GM12875 (cell line): ENCODE measurements around the gene LHX4.

ENCODE experiments used
- H3K4me3 ChIP-seq: one replicate; pipeline ENCODE4 v1.5.1; 2011; ENCODE audit warnings: low read depth, low read length, control low read depth
- TF ChIP-seq, protein P1 (sequence below): IDR thresholded peaks from 2 replicates; pipeline ENCODE4 v1.5.1; 2011; ENCODE audit warnings: low read depth, mild to moderate bottlenecking, control low read depth, inconsistent platforms, low read length, moderate library complexity, borderline replicate concordance; ENCODE audit not compliant: insufficient read depth

Gene LHX4

DNA sequence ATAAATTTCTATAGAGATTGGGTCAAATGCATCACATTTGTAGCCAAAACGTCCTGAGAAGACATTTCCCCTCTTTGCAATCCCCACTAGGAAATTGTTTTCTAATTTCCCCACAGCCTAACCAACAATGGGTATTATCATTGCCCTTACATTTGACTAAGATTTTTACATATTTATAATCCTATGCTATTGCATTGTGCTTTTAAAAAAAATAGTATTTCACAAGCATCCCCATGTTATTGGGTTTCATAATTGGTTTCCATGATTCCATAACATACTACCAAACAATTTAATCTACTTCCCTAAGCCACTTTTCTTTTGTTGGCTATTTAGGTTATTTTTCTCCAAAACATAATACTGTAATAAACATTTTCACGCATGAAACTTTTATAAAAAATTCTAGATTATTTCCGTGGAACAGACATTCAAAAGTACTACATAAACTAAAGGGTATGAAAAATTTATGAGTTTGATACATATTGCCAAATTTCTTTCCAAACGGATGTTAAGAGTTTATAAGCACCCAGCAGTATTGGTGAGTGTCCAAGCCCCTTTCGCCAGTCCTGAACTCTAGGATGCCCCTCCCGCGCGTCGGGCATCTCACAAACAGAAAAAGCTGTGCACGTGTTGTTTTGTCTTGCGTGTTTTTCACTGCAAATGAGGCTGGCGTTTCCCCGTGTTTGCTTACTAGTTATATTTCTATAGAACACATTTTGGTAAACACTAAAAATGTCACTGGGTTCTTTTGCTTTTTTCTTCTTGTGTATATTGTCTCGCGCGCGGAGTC, 2.0 kb upstream of the LHX4 start:
- TF ChIP-seq, protein P1, sequence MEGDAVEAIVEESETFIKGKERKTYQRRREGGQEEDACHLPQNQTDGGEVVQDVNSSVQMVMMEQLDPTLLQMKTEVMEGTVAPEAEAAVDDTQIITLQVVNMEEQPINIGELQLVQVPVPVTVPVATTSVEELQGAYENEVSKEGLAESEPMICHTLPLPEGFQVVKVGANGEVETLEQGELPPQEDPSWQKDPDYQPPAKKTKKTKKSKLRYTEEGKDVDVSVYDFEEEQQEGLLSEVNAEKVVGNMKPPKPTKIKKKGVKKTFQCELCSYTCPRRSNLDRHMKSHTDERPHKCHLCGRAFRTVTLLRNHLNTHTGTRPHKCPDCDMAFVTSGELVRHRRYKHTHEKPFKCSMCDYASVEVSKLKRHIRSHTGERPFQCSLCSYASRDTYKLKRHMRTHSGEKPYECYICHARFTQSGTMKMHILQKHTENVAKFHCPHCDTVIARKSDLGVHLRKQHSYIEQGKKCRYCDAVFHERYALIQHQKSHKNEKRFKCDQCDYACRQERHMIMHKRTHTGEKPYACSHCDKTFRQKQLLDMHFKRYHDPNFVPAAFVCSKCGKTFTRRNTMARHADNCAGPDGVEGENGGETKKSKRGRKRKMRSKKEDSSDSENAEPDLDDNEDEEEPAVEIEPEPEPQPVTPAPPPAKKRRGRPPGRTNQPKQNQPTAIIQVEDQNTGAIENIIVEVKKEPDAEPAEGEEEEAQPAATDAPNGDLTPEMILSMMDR, result no peak
- no peak overlapping the region for H3K4me3 ChIP-seq

DNA sequence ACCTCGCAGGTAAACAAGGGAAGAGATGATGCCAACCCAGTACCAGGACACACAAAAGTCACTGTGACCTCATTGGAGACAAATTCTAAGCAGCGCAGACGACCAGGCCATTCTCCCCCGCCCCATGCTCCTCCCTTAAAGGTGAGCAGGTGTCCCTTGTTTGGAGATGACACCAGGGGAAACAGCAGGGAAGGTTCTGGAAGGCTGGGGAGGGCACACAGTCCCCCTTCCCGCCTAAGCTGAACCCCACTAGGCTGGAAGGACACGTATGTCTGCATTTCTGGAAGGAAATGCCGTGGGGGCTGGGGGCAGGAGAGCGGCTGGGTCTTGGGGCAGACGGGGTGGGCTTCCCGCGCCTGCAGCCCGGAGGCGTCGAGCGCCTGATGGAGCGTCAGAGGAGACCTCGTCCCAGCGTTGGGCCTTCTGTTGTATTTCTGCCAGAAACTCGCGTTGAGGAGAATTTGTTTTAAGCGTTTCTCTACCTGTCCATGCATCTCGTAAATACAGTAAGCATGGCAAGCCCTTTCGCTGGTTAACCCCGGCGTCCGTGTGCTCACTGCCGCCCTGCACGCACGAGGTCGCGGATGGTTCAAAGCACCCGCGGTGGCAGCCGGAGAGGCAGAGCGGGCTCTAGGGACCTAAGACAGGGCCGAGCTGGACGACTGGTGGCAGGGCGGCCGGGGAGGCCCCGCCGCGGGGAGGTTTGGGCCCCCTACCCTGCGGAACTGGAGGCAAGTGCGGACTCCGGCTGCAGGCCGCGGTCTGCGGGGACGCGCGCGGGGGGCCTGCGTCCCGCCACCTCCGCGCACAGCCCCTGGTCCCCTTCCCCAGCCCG, 1.2 kb upstream of the LHX4 start:
- TF ChIP-seq, protein P1, result no peak

DNA sequence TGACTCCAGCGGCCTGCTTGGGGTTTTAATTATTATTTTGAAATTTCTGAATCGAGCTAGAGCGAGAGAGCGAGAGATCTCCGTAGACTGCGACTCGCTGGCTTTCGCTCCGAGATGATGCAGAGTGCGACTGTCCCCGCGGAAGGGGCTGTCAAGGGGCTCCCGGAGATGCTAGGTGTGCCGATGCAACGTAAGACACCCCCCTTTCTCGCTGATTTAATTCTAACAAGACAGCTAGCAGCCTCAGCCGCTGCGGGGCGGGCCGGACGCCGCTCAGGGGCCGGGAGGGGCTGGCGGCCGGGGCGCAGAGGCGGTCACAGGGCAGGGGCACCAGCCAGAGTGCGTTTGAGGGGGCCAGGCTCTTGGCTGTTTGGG, 339 bp downstream of the LHX4 start:
- TF ChIP-seq, protein P1, result no peak

More for the DNA sequence above, 1.2 kb upstream of the LHX4 start:
- peak overlapping the region; percentile 53 for H3K4me3 ChIP-seq

DNA sequence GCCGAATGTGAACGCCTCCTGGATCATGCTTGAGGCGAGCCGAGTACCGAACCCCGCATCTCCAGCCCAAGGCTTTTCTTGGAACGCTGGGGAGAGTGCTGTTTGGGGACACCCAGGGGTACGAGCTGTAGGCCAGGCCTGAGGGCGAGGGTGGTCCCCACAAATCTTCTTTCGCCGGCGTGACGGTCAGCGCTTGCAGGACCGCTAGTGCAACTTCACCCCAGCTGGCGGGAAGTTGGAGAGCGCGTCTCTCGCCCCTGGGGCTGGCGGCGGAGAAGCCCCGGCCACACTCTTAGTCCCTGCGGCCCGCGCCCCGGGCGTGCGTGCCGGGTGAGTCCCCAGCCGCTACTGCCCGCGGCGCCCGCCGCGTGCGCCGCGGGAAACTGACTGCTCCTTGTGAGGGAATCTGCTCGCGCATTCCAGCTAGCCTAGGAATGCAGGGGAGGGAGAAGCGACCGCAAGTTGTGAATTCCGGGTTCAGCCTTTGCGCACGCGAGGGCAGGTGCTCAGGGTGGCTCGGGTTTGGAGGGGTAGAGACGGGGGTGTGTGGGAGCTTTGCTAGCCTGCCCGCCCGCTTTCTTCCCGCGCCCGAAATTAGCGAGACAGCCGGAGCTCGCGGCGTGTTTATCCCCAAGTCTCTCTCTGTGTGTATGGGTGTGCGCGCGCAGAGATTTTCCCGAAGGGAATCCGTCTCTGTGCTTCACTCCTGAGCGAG, 884 bp downstream of the LHX4 start:
- peak overlapping the region; percentile 53 for H3K4me3 ChIP-seq
- TF ChIP-seq, protein P1, result no peak

More for the DNA sequence above, 339 bp downstream of the LHX4 start:
- peak overlapping the region; percentile 53 for H3K4me3 ChIP-seq

DNA sequence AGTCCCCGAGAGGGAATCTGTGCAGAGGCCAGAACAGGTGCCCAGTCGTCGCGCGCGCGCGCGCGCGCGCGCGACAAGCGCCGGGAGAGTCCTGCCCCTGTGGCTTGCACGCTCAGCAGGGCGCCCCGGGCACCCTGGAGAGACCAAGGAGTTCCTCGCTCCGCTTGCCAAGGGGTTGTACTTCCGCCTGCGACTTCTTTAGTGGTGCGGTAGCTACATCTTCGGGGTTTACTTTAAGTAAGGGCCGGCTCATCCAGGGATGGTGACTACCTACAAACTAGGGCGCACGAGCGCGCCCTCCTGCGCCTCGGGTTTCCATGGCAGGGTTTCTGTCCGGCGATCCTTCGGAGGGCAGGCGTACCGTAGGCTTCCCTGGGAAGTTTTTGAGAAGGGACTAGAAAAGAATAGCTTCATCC, 1.4 kb downstream of the LHX4 start:
- peak overlapping the region; percentile 53 for H3K4me3 ChIP-seq
- TF ChIP-seq, protein P1, result peak; percentile 14; the same call in 1 of the 2 replicates

DNA sequence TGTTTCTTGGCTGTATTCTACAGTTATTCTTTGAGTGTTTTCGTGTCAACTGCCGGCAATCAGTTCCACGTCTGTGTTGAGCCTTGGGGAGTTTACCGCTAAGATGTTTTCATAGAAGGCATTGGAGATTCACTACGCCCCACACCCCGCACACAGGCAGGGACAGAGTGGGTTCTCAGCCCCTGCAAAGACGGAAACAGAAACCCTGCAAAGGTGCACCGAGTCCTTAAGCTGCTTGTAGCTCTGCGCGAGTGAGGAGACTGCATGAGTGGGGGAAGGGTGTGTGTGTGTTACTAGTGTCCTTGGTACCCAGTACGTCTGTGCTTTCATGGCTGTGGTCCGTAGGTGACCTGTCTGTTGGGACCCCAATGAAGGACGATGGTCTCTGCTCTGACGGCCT, 1.9 kb downstream of the LHX4 start:
- TF ChIP-seq, protein P1, result no peak
- peak overlapping the region; percentile 53 for H3K4me3 ChIP-seq
